IPS-15b (cell line): ENCODE results near the gene PLEKHM3.
"Not testable (repeated sequence)": the region's sequence is repeated elsewhere in the genome, so short reads cannot be mapped to it uniquely, and the experiment has no call there.

ENCODE experiments used
- H3K27me3 ChIP-seq: one replicate; pipeline ENCODE4 v1.6.1; 2013; ENCODE audit warnings: low read length; ENCODE audit not compliant: control insufficient read depth, insufficient read depth
- H3K36me3 ChIP-seq: one replicate; pipeline ENCODE4 v1.6.1; 2013; ENCODE audit warnings: low read length; ENCODE audit not compliant: control insufficient read depth, insufficient read depth
- H3K4me1 ChIP-seq: one replicate; pipeline ENCODE4 v1.6.1; 2013; ENCODE audit warnings: mild to moderate bottlenecking, low read length; ENCODE audit not compliant: control insufficient read depth, insufficient read depth
- H3K4me3 ChIP-seq: one replicate; pipeline ENCODE4 v1.5.1; 2013; ENCODE audit warnings: low read depth, low read length
- H3K9ac ChIP-seq: one replicate; pipeline ENCODE4 v1.6.1; 2013; ENCODE audit warnings: low read depth, mild to moderate bottlenecking, low read length
- H3K9me3 ChIP-seq: one replicate; pipeline ENCODE4 v1.6.1; 2013; ENCODE audit warnings: mild to moderate bottlenecking, low read length; ENCODE audit not compliant: control insufficient read depth, insufficient read depth

PLEKHM3 gene

DNA sequence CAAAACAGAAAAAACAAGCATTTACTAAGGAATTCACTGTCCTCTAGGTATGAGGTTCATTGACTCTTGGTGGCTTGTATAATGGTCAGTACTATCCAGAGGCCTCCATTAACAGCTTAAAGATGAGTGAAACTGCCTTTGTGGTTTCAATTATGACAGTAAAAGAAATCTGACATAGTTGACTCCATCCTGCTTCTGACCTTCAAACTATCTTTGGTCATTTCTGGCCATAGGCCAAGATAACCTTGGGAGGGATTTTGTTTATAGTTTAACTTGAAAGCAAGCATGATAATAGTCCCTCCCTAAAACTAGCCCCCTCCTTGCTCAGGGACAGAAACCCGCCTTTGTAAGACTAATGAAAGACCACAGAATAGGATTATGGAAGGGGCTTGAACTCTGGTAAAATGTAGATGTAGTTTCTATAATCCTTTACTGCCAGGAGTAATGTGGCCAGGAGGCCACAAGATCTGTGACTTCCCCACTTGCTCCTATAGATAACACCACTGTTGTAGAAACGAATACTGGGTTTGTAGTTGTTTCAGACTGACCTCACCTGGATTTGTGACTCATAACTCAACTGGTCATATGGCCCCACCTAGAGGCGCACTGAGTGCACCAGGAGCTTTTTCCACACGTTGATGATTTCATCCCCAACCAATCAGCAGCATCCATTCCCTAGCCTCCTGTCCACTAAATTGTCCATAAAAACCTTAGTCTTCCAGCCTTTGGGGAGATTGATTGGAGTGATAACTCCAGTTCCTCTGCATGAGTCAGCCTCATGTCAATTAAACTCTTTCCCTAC lies 8.6 kb upstream of the PLEKHM3 start:
- no peak overlapping the region for H3K9ac ChIP-seq
- H3K27me3 ChIP-seq: no peaks in the 10 kb centered on the region
- H3K9me3 ChIP-seq: no peaks in the 10 kb centered on the region
- no peaks in the 10 kb centered on the region for H3K36me3 ChIP-seq
- H3K4me1 ChIP-seq: no peaks in the 10 kb centered on the region
- H3K4me3 ChIP-seq: no peak overlapping the region

DNA sequence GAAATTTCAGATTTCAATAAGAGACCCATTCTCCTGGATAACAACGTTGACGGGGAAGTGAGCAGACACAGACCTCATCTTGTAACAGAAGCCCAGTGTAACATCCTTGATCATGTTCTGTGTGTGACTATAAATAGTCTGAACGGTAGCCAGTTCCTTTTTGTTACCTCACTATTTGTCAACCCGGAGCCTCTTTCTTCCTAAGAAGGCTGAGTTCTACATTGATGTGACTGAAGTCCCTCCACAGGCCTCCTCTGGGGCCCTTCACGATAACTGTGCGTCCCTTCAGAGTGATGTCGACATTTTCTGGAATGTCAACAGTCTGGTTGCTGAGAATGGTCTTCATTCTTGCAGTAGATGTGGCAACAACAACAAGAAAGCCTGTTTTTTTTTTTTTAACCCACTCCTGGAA lies 6.3 kb upstream of the PLEKHM3 start:
- Histone ChIP-seq H3K9me3 (no peaks in the 10 kb centered on the region), H3K4me3 (no peak overlapping the region), H3K4me1 (no peaks in the 10 kb centered on the region), H3K27me3 (no peaks in the 10 kb centered on the region), H3K9ac (no peak overlapping the region), H3K36me3 (no peaks in the 10 kb centered on the region)

DNA sequence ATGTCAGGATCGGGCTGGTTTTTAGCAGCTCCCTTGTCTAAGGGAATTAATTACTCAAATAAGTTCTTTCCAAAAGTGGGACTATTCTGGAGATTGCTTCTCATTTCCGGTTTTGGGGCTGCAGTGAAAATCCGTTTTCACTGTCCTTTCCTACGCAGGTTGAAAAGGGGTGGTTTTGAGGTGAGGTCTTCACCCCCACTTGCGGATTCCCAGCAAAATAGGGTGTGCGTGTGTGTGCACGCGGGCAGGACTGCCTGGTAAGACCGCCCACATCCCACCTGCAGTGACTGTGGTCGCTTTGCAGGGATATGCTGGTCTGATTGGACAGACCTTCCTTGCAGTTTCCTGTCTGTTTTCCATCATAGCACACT lies 472 bp upstream of the PLEKHM3 start:
- H3K4me3 ChIP-seq: peak overlapping the region; percentile 93
- no peaks in the 10 kb centered on the region for H3K9me3 ChIP-seq

DNA sequence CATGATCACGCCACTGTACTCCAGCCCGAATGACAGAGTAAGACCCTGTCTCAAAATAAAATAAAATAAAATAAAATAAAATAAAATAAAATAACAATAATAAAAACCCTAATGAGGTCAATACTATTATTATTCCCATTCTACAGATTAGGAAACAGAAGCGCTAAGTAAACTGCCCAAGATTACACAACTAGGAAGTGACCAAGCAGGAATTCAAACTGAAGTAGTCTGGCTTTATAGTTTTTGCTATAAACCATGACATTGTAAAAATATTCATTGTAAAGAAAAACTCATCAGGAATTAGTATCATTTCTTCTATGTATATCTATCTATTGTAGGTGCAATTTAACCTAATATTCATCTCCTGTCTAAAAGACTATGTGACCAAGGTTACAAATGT lies 1.2 kb downstream of the PLEKHM3 start:
- Histone ChIP-seq H3K4me1 (no peaks in the 10 kb centered on the region), H3K9ac (no peak overlapping the region), H3K36me3 (no peaks in the 10 kb centered on the region), H3K9me3 (no peaks in the 10 kb centered on the region), H3K27me3 (no peaks in the 10 kb centered on the region), H3K4me3 (no peak overlapping the region)

More for the DNA sequence above, 472 bp upstream of the PLEKHM3 start:
- Histone ChIP-seq H3K4me1 (no peaks in the 10 kb centered on the region), H3K36me3 (no peaks in the 10 kb centered on the region), H3K27me3 (no peaks in the 10 kb centered on the region), H3K9ac (peak overlapping the region; percentile 82)

DNA sequence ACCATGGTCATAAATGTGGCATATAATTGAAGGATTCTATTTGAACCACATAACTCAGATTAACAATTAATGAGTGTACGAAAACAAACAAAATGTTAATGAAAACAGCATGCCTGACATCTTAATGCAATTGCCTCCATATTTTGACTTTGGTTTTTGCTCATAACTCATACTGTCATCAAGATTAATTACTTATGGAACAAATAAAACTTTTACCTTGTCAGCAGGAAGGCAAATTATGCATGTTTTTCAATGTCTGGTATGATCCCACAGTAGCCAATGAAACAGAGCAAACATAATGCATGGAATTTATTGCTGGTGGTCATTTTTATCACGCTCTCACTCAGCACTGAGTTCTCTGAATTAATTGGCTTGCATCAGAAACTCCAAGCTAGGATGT lies 5.1 kb downstream of the PLEKHM3 start:
- H3K9me3 ChIP-seq: no peaks in the 10 kb centered on the region
- H3K4me3 ChIP-seq: no peak overlapping the region

DNA sequence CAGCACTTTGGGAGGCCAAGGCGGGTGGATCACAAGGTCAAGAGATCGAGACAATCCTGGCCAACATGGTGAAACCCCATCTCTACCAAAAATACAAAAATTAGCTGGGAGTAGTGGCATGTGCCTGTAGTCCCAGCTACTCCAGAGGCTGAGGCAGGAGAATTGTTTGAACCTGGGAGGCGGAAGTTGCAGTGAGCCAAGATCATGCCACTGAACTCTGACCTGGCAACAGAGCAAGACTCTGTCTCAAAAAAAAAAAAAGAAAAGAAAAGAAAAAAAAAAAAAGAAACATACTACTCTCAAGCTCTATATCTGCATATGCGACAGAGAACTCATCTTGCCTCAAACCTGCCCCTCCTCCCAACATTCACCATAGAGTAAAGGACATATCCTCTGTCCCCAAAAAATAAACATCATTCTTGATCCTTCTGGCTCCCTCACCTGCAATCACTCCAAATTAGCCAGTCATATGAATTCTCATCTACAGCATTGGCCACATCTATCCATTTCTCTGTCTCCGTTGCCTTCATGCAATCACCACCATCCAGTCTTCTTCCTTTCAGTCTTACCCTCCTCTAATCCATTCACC lies 7.1 kb downstream of the PLEKHM3 start:
- not testable (repeated sequence) for H3K4me1 ChIP-seq, H3K9ac ChIP-seq, H3K4me3 ChIP-seq, H3K9me3 ChIP-seq, H3K27me3 ChIP-seq, H3K36me3 ChIP-seq

More for the DNA sequence above, 5.1 kb downstream of the PLEKHM3 start:
- Histone ChIP-seq H3K9ac (no peak overlapping the region), H3K4me1 (no peaks in the 10 kb centered on the region), H3K27me3 (no peaks in the 10 kb centered on the region), H3K36me3 (no peaks in the 10 kb centered on the region)

DNA sequence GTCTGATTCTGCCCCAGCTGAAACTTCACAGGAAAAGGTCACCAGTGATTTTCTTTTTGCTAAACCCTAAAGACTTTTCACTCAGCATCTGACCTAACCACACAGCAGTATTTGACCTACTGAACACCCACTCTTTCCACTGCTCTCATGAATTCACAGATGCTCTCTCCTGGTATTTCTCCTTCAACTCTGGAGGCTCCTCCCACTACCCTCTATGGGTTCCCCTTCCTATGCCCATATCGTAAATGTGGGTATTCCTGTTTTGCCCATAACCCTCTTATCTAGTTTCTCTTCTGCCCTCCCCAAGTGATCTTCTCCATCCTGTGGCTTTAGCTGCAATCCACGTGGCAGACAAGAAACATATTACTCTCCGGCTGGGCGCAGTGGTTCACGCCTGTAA lies 7.6 kb downstream of the PLEKHM3 start:
- no peaks in the 10 kb centered on the region for H3K9me3 ChIP-seq
- H3K4me3 ChIP-seq: no peak overlapping the region
- no peaks in the 10 kb centered on the region for H3K27me3 ChIP-seq
- H3K4me1 ChIP-seq: no peaks in the 10 kb centered on the region
- H3K9ac ChIP-seq: no peak overlapping the region
- H3K36me3 ChIP-seq: no peaks in the 10 kb centered on the region

DNA sequence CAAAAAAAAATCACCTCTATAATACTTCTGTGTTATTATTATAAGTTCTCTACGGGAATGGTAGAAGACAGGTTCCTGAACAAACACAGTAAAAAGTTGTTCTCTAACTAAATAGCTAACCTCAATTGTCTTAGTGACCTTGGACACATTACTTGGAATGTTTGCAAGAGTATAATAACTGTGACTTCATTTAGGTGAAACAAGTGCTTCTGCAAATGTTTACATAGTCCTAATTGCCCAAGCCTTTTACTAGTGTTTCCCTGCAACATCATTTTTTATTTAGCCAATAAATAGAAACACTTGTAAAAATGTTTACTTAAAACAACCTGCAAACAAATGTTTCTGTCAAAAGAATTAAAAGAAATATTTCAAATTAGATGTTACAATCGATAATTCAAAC lies 9.9 kb downstream of the PLEKHM3 start:
- H3K36me3 ChIP-seq: no peaks in the 10 kb centered on the region
- H3K9ac ChIP-seq: no peak overlapping the region
- H3K27me3 ChIP-seq: no peaks in the 10 kb centered on the region
- peaks cover 1% of the 10 kb centered on the region for H3K4me1 ChIP-seq
- H3K9me3 ChIP-seq: no peaks in the 10 kb centered on the region
- H3K4me3 ChIP-seq: no peak overlapping the region

DNA sequence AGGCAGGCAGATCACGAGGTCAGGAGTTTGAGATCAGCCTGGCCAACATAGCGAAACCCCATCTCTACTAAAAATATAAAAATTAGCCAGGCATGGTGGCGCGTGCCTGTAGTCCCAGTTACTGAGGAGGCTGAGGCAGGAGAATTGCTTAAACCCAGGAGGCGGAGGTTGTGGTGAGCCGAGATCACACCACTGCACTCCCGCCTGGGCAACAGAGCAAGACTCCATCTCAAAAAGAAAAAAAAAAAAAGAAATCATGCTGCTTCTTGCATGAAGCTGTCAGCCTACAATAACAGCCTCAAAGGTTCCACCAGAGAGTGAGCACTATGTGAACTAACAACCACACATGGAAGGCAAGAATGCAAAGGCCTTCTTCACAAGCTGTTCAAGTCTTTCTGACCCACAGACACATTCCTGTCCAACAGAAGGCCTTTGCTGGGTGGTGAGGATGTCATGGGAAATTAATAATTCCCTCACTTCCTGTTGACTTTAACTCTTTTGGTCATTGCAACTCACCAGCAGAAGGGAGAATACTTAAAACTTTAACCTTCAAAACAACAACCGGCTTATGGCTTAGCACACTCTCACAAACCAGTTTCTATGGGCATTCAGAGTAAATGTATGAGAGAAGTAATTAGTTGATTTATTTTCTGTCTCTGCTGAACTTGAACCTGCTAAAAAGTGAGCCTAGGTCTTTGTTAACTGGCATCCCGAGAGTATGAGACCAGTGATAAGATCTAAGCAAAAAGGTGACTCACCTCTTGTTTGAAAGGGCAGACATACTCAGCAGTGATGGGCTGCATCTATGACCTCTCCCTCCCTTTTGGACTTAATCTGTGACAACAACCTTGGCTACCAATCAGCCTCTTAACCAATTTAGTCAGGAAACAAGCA lies 11.8 kb downstream of the PLEKHM3 start:
- Histone ChIP-seq H3K9ac (no peak overlapping the region), H3K4me3 (no peak overlapping the region), H3K9me3 (no peaks in the 10 kb centered on the region), H3K36me3 (no peaks in the 10 kb centered on the region), H3K27me3 (no peaks in the 10 kb centered on the region), H3K4me1 (peaks cover 5% of the 10 kb centered on the region)

DNA sequence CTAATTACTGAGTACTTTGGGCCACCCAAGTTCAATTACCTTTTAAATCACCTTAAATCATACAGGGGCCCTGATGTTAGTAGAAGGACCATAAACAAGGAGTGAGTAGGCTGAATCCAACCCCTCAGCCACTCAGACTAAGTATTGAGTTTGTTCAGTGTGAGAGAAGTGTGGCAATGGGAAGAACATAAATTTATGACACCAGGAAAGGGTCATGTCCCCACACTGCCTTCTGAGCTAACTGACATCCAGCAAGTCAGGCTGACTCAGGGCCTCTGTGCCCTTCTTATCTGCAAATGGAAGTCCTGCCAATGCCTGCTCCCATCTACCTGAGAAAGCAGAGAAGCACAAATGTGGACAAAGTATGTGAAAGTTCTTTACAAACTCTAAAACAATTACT lies 12.9 kb downstream of the PLEKHM3 start:
- Histone ChIP-seq H3K27me3 (no peaks in the 10 kb centered on the region), H3K4me3 (no peak overlapping the region), H3K4me1 (peaks cover 5% of the 10 kb centered on the region), H3K9ac (no peak overlapping the region), H3K9me3 (no peaks in the 10 kb centered on the region), H3K36me3 (no peaks in the 10 kb centered on the region)

DNA sequence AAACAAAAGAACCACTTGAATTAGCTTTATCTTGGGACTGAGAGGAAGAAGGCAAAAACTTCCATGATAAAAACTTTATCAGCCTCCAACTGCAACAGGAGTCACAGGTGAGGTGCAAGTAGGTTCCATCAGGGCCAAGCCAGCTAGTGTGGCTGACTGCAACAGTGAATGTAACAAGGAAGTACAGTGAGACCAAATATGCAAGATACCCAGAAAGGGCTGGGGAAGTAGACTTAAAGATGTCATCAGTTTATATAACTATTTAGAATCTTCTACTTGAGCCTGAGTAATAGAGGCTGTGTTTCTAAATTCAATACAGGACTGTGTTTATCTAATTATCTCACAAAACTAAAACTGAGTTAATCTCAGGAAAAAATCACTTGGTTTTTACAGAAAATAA lies 14.8 kb downstream of the PLEKHM3 start:
- Histone ChIP-seq H3K36me3 (no peaks in the 10 kb centered on the region), H3K4me1 (peaks cover 19% of the 10 kb centered on the region)

More for the DNA sequence above, 14.8 kb downstream of the PLEKHM3 start:
- Histone ChIP-seq H3K9me3 (no peaks in the 10 kb centered on the region), H3K4me3 (no peak overlapping the region), H3K9ac (no peak overlapping the region), H3K27me3 (no peaks in the 10 kb centered on the region)
